ENCODE data around the gene TNS4. TPM values are rescaled to one million over a fixed set of nuclear protein-coding genes. Genes with fewer than 3 reads are reported as not detected.
A peak's percentile ranks its signal among the peaks of the same experiment; 100 is the strongest.

Gene TNS4
- total and polyA plus RNA-seq, 8 donors = 0.16 to 0.24 TPM; not detected in 6

- FAIRE-seq = no peak
- intact Hi-C loops (cut with DNase I) = no loop called here
- H3K9me3 ChIP-seq = no peaks in the 10 kb centered on the region
- no peak overlapping the region for H3K27ac ChIP-seq
- no peaks in the 10 kb centered on the region for H3K27me3 ChIP-seq
- H3K36me3 ChIP-seq = no peaks in the 10 kb centered on the region
- no peak overlapping the region for H3K4me3 ChIP-seq
- 49 to 52% methylated on average over 3 of the region's 3 CpGs for WGBS, 2 donors
- no peak for TF ChIP-seq CTCF (IDR thresholded peaks at IDR 0.05)
- no peaks in the 10 kb centered on the region for H3K4me1 ChIP-seq
- no peak for DNase-seq
- peak in 2 of 4 donors; percentile 15 to 22 for ATAC-seq
Observed at GRCh38 chr17:40516581-40517285, 15.3 kb upstream of the TNS4 start.

- Histone ChIP-seq H3K4me1 (no peaks in the 10 kb centered on the region), H3K4me3 (no peak overlapping the region), H3K27me3 (no peaks in the 10 kb centered on the region), H3K27ac (no peak overlapping the region), H3K36me3 (no peaks in the 10 kb centered on the region), H3K9me3 (no peaks in the 10 kb centered on the region)
- no peak for DNase-seq
- 56 to 72% methylated on average over 11 of the region's 11 CpGs for WGBS, 2 donors
- no peak for ATAC-seq
- no peak for FAIRE-seq
- intact Hi-C loops (cut with DNase I) = no loop called here
- no peak for TF ChIP-seq CTCF (IDR thresholded peaks at IDR 0.05)
Observed at GRCh38 chr17:40515491-40516041, 14.1 kb upstream of the TNS4 start.

- intact Hi-C loops (cut with DNase I) = no loop called here
Observed at GRCh38 chr17:40515011-40515410, 13.6 kb upstream of the TNS4 start.

GRCh38 chr17:40514013-40514875 lies 12.8 kb upstream of the TNS4 start:
- intact Hi-C loops (cut with DNase I) = no loop called here
- H3K27ac ChIP-seq = no peak overlapping the region
- no peak for TF ChIP-seq CTCF (IDR thresholded peaks at IDR 0.05)
- H3K4me3 ChIP-seq = no peak overlapping the region
- 65 to 77% methylated on average over 7 of the region's 7 CpGs for WGBS, 2 donors
- ATAC-seq (no peak), FAIRE-seq (no peak), DNase-seq (no peak)
- no peaks in the 10 kb centered on the region for H3K4me1 ChIP-seq
- no peaks in the 10 kb centered on the region for H3K36me3 ChIP-seq
- no peaks in the 10 kb centered on the region for H3K27me3 ChIP-seq
- no peaks in the 10 kb centered on the region for H3K9me3 ChIP-seq

More at GRCh38 chr17:40515011-40515410, 13.6 kb upstream of the TNS4 start:
- no peak overlapping the region for H3K4me3 ChIP-seq
- TF ChIP-seq CTCF (IDR thresholded peaks at IDR 0.05) = no peak
- H3K27me3 ChIP-seq = no peaks in the 10 kb centered on the region
- H3K9me3 ChIP-seq = no peaks in the 10 kb centered on the region
- H3K27ac ChIP-seq = no peak overlapping the region
- no peak for ATAC-seq
- no peaks in the 10 kb centered on the region for H3K36me3 ChIP-seq
- WGBS, 2 donors = 60 to 81% methylated on average over 4 of the region's 4 CpGs
- DNase-seq = no peak
- FAIRE-seq = no peak
- H3K4me1 ChIP-seq = no peaks in the 10 kb centered on the region

Data from pancreas (tissue), 10 donors.